Adrenal gland (tissue), 12 donors: ENCODE data around the gene BCL2L15. TPM values are rescaled to one million over a fixed set of nuclear protein-coding genes. Genes with fewer than 3 reads are reported as not detected.

ENCODE experiments used
- DNase-seq, 7 donors: peaks; one replicate each; pipeline ENCODE4 v3.0.0-alpha.2; 2019 to 2020
- H3K27ac ChIP-seq, 5 donors: fragments of 200-600 bp; sonication (generic) in 4 of 5; 1 replicate in 3 of 5; 2 replicates in 2 of 5; pipeline versions ENCODE4 v1.5.1 to v1.8.0; 2016 to 2020; ENCODE audit warnings: mild to moderate bottlenecking in 1 of 5
- H3K27me3 ChIP-seq: fragments of 200-600 bp; 2 replicates; pipeline ENCODE4 v1.8.0; 2021
- H3K36me3 ChIP-seq, 2 donors: fragments of 200-600 bp; replicated peaks in 1 of 2; 1 replicate in 1 of 2; 2 replicates in 1 of 2; pipeline versions ENCODE4 v1.5.1 to v1.8.0; 2018 to 2022
- H3K4me1 ChIP-seq, 2 donors: fragments of 200-600 bp; replicated peaks in 1 of 2; 1 replicate in 1 of 2; 2 replicates in 1 of 2; pipeline versions ENCODE4 v1.5.1 to v1.8.0; 2018 to 2021
- H3K4me3 ChIP-seq, 4 donors: fragments of 200-600 bp; sonication (generic) in 3 of 4; one replicate each; pipeline ENCODE4 v1.5.1; 2016 to 2018
- H3K9me3 ChIP-seq, 3 donors: fragments of 200-600 bp; sonication (generic) in 1 of 3; replicated peaks in 1 of 3; 1 replicate in 2 of 3; 2 replicates in 1 of 3; pipeline versions ENCODE4 v1.5.1 to v1.8.0; 2016 to 2021
- POLR2A ChIP-seq, 2 donors: fragments of 450-650 bp; IDR thresholded peaks; one replicate each; pipeline ENCODE4 v1.6.1; 2017; ENCODE audit warnings: antibody characterized with exemption in 2 of 2, mild to moderate bottlenecking in 2 of 2, moderate library complexity in 1 of 2
- WGBS, 4 donors: extraction: QIAGEN DNeasy Blood & Tissue Kit in 2 of 4; methylation state at CpG; one replicate each; pipeline versions ENCODE4 v1.1.5 to v1.1.7; 2013 to 2017; 5-methylcytosine and 5-hydroxymethylcytosine counted together
- intact Hi-C, 2 donors: fragments of 100-400 bp; cut with DNase I; formaldehyde crosslinking; loops; one replicate each; pipeline versions ENCODE4 v1.14.1 to v1.15.0; 2022 to 2023
- polyA plus RNA-seq, 3 donors: library from polyadenylated mRNA; stranded (reverse); fragments of 200-250 nt in 2 of 3; fragments of 350-450 nt in 1 of 3; fragmentation: Illumina TruSeq in 1 of 3; extraction: RNeasy Lipid Tissue Mini Kit (QIAGEN cat#74804) in 1 of 3; gene quantifications; one replicate each; pipeline ENCODE4 v1.2.3, GENCODE V29; 2013 to 2014
- total RNA-seq, 9 donors: library from RNA; depleted of rRNA in 4 of 9; stranded (reverse); fragments of >200 nt in 4 of 9; fragments of 120-200 nt in 1 of 9; fragmentation: NEBNext Ultra II Directional in 1 of 9; extraction: Animal tissue kit (Norgen Biotek cat#: 25700) in 1 of 9; gene quantifications; one replicate each; pipeline versions ENCODE4 v1.1.0 to v1.2.4, GENCODE V29; 2013 to 2023
- TF ChIP-seq, protein P1 (sequence below), 6 experiments: fragments of 450-650 bp in 4 of 6; fragments of 200-600 bp in 2 of 6; sonication (generic) in 1 of 6; IDR thresholded peaks; 1 replicate in 5 of 6; 2 replicates in 1 of 6; pipeline versions ENCODE4 v1.5.1 to v1.8.0; 2016 to 2021; ENCODE audit warnings: antibody characterized with exemption in 6 of 6, mild to moderate bottlenecking in 2 of 6, moderate library complexity in 1 of 6
- donor health status: healthy with polysubstance abuse.
- donor health status: Bipolar disorder and iron deficiency.
- donor health status: DM: yes; HTN: yes; CAD: no.
- donor health status: DM: no; HTN: no; CAD: no.
- donor health status: DM: no; HTN: no; CAD: no.
- donor health status: DM: yes; HTN: yes; CAD: no.

Gene BCL2L15
- total and polyA plus RNA-seq, 12 donors, result 0.07 to 1.3 (median 0.30) TPM; not detected in 2

GRCh38 chr1:113890816-113891215 is 3.4 kb upstream of the BCL2L15 start:
- no peaks in the 10 kb centered on the region for H3K27me3 ChIP-seq
- H3K9me3 ChIP-seq, result no peaks in the 10 kb centered on the region
- 64 to 72% (median 69%) methylated on average over 2 of the region's 2 CpGs for WGBS, 4 donors
- TF ChIP-seq, protein P1, sequence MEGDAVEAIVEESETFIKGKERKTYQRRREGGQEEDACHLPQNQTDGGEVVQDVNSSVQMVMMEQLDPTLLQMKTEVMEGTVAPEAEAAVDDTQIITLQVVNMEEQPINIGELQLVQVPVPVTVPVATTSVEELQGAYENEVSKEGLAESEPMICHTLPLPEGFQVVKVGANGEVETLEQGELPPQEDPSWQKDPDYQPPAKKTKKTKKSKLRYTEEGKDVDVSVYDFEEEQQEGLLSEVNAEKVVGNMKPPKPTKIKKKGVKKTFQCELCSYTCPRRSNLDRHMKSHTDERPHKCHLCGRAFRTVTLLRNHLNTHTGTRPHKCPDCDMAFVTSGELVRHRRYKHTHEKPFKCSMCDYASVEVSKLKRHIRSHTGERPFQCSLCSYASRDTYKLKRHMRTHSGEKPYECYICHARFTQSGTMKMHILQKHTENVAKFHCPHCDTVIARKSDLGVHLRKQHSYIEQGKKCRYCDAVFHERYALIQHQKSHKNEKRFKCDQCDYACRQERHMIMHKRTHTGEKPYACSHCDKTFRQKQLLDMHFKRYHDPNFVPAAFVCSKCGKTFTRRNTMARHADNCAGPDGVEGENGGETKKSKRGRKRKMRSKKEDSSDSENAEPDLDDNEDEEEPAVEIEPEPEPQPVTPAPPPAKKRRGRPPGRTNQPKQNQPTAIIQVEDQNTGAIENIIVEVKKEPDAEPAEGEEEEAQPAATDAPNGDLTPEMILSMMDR (IDR thresholded peaks at IDR 0.05), result no peak
- no peak for TF ChIP-seq POLR2A (IDR thresholded peaks at IDR 0.05)
- DNase-seq, result no peak
- no peaks in the 10 kb centered on the region for H3K4me1 ChIP-seq
- no peak overlapping the region for H3K27ac ChIP-seq
- intact Hi-C loops, result no loop called here
- no peak overlapping the region for H3K4me3 ChIP-seq
- H3K36me3 ChIP-seq, result peaks cover 0 to 14% of the 10 kb centered on the region in 2 donors

DNA sequence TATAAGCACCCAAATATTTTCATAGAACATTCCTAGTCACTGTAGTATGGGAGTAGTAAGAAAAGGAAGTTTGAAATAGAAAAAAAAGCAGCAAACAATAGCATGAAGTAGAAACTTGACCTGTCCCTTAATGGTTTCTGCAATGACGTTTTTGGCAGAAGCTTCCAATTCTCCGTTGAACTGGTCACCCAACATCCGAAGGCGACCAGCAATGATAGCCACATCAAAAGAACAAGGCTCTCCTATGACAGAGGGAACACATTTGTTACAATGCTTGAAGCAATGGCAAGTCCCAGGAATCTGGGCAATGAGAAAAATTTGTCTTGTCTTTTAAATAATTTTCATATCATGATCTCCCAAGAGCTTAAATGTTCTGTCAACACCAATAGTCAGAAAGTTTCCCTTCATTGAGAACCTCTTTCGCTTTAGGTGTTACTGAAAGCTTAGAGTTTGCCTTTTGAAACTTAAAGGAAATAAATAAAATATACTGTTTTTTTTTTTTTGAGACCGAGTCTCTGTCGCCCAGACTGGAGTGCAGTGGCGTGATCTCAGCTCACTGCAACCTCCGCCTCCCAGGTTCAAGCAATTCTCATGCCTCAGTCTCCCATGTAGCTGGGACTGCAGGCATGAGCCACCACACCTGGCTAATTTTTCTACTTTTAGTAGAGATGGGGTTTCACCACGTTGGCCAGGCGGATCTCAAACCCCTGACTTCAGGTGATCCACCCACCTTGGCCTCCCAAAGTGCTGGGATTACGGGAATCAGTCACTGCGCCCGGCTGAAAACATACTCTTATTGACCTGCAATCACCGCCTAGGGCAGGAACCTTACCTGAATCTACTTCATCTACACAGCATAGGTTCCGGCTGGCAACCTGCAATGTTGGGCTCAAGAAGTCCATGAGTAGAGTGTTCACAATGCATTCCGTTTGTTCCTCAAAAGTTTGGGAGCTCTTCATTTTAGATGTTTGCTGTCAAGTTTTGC is 672 bp downstream of the BCL2L15 start:
- Histone ChIP-seq H3K36me3 (no peaks in the 10 kb centered on the region), H3K27ac (no peak overlapping the region), H3K27me3 (no peaks in the 10 kb centered on the region), H3K4me3 (no peak overlapping the region), H3K4me1 (no peaks in the 10 kb centered on the region), H3K9me3 (no peaks in the 10 kb centered on the region)
- WGBS, 4 donors, result 85 to 90% (median 88%) methylated on average over 17 of the region's 17 CpGs
- TF ChIP-seq POLR2A (IDR thresholded peaks at IDR 0.05), result no peak
- TF ChIP-seq, protein P1 (IDR thresholded peaks at IDR 0.05), result no peak
- intact Hi-C loops, result no loop called here
- DNase-seq, result no peak

- Histone ChIP-seq H3K36me3 (no peaks in the 10 kb centered on the region), H3K4me1 (no peaks in the 10 kb centered on the region), H3K9me3 (no peaks in the 10 kb centered on the region), H3K27ac (no peak overlapping the region), H3K4me3 (no peak overlapping the region), H3K27me3 (no peaks in the 10 kb centered on the region)
- intact Hi-C loops, result no loop called here
- TF ChIP-seq, protein P1 (IDR thresholded peaks at IDR 0.05), result no peak
- no peak for TF ChIP-seq POLR2A (IDR thresholded peaks at IDR 0.05)
- DNase-seq, result no peak
- 84 to 92% (median 88%) methylated on average over 2 of the region's 2 CpGs for WGBS, 4 donors
These were observed 5.7 kb downstream of the BCL2L15 start for GRCh38 chr1:113881661-113882060.

DNA sequence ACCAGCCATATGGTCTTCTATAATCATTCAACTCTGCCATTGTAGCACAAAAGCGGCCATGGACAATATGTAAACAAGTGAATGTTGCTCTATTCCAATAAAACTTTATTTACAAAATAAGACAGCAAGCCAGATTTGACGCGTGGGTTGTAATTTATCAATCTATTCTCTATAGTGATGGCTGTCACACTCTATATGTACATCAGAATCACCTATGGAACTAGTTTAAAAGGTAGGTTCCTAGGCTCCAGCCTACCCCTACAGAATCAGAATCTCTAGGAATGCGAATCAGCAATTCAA is 7.7 kb downstream of the BCL2L15 start:
- Histone ChIP-seq H3K27ac (no peak overlapping the region), H3K4me1 (no peaks in the 10 kb centered on the region), H3K9me3 (no peaks in the 10 kb centered on the region), H3K36me3 (no peaks in the 10 kb centered on the region), H3K27me3 (no peaks in the 10 kb centered on the region), H3K4me3 (no peak overlapping the region)
- intact Hi-C loops, result no loop called here
- WGBS, 4 donors, result 88 to 96% (median 96%) methylated on average over 4 of the region's 4 CpGs
- DNase-seq, result no peak
- TF ChIP-seq POLR2A (IDR thresholded peaks at IDR 0.05), result no peak
- TF ChIP-seq, protein P1 (IDR thresholded peaks at IDR 0.05), result no peak
